ENCODE results near the gene AQP3.
"Not testable (repeated sequence)": the region's sequence is repeated elsewhere in the genome, so short reads cannot be mapped to it uniquely, and the experiment has no call there.

AQP3 gene

DNA sequence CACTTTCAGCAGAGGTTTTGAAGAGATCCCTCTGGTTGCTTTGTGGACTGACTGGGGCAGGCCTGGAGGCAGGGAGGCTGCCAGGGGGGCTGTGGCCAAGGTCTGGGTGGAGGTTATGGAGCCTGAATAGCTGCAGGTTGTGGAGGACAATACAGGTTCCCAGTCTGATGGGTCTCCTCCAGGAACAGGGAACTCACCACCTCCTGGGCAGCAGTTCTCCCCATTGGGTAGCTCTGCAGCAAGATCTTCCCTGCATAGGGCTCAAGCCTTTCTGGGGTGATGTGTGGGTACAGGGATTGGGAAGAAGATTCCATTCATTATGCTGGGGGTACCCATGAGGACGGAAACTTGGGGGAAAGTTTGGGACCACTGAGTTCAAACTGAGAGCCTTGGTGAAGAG is 6.8 kb downstream of the AQP3 start:
- DNase-seq (ENCODE audit: low read depth in 3 of 3), result no peak

DNA sequence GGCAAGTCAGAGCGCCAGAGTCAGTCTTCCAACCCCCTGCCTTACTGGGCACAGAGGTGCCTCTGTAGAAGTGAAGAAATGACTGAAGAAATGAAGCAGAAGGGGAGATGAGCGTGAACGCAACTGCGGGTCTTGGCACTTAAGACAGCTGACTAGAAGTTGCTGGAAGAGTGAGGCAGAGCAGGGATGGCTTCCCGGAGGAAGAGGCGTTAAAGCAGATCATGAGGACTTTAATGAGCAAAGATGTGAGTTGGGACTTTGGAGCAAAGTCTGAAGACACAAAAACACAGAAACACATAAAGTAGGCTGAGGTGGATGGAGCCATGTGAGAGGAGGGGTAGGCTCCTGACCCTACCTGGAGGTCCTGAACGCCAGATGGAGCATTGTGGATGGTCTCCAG is 7.2 kb downstream of the AQP3 start:
- DNase-seq (ENCODE audit: low read depth in 3 of 3), result no peak

DNA sequence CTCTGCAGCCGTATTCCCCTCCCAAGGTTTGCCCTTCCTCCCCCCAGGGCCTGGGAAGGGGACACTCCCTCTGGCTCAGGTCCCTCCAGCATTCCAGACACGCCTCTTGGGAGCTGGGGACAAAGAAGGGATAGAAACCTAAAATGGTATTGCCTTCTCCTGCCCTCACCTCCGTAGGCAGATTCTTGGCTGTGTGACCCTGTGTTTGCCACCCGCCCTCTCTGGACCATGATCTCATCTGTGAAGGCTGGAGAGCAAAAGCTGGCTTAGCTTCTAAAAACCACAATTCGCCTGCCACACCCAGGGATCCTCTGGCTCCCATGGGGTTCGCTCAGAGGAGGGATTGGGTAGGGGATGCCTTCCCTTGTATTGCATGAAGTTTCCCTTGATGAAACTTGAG is 7.7 kb downstream of the AQP3 start:
- DNase-seq (ENCODE audit: low read depth in 3 of 3), result no peak

DNA sequence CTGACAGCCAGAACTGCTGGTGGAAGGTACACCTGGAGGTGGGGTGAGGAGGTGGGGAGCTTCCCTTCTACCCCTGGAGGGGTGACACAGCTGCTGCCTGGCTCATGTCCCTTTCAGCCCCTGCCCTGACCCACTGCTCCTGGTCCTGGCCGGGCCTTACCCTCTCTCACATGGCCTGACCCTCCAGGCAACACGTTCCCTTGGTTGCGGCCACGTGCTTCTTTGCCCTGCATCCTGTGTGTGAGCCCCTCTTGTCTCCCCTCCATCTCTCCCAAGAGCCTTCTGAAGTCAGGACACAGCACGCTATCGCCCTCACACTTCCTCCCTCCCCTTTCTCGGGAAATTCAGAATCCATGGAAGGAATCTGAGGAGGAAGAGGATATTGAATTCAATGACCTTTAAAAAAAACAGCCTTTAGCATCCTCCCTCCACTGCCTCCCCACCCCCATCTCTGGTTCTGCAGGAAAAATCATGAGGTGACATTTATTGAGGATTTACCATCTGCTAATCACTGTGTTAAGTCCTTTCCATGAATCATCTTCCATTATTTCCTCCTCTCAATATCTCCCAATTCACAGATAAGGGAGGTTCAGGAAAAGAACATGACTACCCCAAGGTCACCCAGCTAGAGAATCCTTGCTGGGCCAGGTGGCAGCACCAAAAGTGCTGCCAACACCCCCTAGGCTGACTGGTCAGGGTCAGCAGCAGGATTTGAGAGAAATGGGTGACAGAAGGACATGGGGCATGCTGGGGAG is 8.3 kb downstream of the AQP3 start:
- DNase-seq (ENCODE audit: low read depth in 3 of 3), result no peak

DNA sequence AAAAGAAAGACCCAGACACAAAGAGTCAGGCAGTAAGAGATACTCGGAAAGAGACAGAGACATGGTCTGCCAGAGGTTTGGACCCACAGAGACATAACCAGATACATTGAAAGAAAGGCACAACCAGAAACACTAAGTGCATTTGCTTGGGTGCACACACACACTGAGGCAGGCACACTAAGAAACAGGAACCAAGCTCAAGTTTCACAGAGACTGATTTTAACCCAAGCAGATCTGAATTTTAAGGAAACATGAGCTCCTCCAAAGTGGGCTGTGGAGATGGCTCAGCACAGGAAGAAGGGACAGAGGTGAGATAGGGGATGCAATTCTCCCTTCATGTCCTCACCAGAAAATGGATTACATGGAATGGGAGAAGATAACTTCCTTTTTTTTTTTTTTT is 9.5 kb downstream of the AQP3 start:
- DNase-seq (ENCODE audit: low read depth in 3 of 3), result no peak

DNA sequence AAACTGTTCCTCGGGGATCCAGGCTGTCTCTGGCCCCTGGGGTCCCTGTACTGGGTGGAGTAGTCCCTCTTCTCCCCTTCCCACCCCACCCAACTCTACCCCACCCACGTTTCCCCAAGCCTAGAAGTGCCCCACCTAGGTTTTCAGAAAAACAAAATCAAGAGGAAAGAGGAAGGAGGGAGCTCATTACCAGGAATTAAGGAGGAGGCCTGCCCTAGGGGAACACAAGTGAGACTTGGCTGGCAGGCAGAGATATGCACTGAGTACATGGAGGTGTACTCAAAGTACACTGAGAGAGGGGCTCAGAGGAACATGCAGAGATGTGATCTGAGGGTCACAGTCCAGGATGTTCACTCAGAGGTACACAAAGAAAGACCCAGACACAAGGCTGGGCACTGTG is 10.2 kb downstream of the AQP3 start:
- no peak for DNase-seq (ENCODE audit: low read depth in 3 of 3)

DNA sequence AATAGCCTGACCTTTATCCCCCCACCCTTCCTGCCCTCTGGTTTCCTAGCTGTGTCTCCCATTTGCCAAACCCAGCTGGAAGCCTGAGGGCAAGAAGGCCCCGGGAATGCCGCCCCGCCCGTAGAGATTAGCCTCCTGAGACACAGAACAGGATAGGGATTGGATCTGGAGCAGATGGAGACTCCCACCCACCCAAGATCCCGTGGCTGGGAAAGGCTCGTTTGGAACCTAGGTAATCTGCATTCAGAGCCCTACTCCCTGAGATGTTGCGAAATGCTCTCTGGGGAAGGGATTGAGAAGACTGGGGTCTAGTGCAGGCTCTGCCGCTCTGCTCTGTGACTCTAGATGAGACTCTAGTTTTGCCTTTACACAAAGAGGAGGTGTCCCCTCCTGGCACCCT is 10.9 kb downstream of the AQP3 start:
- DNase-seq (ENCODE audit: low read depth in 3 of 3), result no peak

DNA sequence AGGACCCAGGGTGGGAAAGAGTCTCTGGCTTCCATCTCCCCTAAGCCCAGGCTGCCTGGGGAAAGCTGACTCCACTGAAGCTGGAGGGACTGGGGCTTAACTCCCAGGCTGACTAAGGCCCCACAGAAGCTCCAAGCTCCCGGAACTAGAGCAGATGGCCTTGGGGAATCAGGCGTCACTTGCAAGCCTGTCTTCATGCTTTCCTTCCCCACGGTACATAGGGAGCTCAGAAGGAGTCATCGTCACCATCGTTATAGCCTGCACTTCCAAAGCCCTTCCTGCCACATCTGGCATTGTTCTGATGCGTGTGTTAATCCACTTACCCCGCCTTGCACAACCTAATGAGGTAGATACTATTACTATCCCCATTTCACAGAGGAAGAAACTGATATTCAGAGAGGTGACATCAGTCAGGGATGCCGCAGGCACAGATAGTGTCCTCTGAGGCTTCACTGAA is 11.5 kb downstream of the AQP3 start:
- no peak for DNase-seq (ENCODE audit: low read depth in 3 of 3)

DNA sequence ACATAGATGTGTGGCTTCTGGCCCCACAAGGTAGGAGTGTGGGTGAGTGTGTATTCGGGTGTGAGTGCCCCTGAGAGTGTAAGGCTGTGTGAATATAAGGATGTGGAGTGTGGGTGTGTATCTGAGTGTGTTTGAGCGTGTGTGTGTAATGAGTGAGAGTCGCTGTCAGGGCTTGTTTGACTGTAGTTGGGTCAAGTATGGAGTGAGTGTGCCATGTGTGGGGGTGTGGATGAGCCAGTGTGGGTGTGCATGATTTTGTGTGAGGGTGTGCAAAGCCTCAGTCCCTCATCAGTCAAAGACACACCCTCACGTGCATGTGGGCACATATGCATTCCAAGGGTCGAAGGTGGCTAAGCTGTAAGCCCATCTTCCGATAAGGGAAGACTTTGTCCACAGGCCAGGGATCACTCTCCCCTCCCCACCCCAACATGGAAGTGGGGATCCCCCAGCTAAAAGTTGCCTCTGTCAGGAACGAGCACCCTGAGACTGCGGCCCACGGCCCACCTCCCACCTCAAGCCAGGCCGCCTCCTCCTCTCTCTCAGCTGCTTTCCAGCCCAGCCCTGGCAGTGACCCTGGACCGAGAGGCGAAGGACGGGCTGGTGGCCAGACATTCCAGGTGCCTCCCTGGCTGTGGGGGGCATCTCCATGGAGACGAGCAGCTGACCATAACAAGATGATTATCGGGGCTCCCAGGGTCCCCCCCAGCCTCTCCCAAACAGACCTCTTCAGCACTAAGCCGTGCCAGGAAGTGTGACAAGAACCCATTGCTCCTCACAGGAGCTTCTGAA is 12.9 kb downstream of the AQP3 start:
- DNase-seq (ENCODE audit: low read depth in 3 of 3), result no peak

DNA sequence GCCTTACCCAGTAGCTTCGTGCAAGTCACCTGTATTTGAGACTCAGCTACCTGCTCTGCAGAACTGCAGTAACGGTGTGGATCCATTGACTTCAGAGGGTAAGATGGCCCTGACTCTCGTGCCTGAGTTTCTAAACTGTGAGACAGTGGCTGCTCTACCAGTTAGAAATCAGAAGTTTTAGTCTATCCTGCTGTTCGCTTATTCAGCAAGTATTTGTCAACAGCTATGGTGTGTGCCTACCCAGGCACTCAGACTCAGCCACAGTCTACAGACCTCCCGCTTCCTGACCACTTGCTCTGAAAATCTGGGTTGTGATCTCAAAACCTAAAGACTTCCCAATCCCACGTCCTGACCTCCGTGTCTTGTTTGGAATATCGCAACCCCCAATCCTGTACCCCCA is 13.5 kb downstream of the AQP3 start:
- DNase-seq (ENCODE audit: low read depth in 3 of 3), result no peak

DNA sequence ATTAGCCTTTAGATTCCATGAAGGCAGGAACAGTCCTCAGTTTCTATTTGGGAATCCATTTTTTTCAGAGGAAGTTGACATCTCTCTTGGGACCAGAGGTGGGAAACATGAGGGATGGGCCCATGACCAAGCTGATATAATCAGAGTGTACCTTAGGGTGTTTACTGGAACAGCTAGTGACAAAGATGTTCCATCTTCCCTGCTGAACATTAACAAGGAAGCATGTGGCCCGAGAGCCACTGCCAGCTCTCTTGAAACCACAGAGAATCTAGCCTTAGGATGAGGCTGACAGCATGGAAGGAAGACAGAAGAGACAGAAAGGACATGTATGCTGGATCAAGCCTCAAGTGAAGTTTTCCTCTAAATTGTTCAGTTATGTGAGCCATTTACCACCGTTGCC is 16.0 kb downstream of the AQP3 start:
- DNase-seq (ENCODE audit: low read depth in 3 of 3), result no peak

DNA sequence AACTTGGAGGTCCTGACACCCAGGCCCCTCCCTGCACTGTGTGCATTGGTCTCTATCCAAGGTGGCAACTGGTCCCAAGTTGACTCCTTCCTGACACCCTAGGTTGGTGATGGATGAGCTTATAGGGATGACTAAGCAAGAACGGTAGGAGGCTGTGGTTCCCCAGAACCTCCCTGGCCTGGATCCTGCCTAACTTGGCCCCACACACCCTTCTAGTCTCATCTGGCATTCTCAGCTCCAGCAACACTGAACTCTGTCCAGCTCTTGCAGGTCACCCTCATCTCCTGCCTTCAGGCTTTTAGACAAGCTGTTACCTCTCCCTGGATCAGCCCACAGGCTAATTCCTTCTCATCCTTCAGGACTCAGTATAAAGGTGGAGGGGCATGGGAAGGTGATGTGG is 16.5 kb downstream of the AQP3 start:
- DNase-seq (ENCODE audit: low read depth in 3 of 3), result no peak

DNA sequence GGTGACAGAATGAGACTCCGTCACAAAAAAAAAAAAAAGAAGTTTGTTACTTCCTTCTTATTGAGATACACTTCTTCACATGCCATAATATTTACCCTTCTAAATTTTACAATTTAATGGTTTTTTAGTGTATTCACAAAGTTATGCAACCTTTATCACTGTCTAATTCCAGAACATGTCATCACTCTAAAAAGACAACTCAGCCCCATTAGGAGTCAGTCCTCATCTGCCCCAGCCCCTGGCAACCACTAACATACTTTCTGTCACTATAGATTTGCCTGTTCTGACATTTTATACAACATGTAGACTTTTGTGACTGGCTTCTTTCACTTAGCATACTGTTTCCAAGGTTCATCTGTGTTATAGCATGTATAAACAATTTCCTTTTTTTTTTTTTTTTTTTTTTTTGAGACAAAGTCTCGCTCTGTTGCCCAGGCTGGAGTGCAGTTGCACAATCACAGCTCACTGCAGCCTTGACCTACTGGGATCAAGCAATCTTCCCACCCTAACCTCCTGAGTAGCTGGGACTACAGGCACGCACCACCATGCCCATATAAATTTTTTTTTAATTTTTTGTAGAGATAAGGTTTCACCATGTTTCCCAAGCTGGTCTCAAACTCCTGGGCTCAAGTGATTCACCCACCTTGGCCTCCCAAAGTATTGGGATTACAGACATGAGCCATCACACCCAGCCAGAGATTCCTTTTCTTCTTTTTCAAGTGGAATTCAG is 18.0 kb downstream of the AQP3 start:
- DNase-seq (ENCODE audit: low read depth in 3 of 3), result no peak

DNA sequence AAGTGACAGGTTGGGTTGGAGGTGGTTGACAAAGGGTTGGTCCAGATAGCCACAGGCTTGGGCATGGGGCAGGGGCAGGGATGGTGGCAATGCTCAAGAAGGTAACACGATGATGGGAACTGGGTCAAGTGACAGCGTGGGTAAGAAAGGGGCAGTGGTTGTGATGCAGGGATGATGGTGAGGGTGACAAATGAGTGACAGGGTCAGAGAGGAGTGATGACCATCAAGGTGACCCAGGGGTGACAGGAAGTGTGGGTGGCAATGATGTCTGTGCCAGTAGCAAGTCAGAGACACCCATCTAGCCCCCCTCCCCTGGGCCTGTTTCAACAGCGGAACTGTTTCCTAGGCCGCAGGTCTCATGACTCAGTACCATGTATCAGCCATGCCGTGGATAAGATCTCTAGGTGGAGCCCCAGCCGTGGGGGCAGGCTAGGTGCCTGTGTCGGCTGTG is 20.5 kb downstream of the AQP3 start:
- DNase-seq (ENCODE audit: low read depth in 3 of 3), result no peak

DNA sequence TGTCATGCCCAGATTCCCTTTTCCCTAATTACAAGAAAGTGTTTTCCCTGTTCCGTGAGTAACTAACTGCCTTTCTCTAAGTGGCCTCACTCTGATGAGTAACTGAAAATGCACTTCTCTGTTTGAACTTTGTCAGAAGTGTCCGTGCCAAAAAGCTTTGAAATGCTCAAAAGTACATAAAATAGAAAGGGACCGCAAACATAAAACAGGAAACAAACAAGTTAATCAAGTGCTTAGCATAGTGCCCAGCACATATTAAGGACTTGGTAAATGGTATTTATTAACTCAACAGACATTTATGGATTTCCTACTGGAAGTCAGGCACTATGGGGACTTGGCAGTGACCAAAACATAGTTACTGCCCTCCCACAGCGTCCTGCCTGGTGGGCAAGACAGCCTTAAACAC is 22.3 kb downstream of the AQP3 start:
- no peak for DNase-seq (ENCODE audit: low read depth in 3 of 3)

DNA sequence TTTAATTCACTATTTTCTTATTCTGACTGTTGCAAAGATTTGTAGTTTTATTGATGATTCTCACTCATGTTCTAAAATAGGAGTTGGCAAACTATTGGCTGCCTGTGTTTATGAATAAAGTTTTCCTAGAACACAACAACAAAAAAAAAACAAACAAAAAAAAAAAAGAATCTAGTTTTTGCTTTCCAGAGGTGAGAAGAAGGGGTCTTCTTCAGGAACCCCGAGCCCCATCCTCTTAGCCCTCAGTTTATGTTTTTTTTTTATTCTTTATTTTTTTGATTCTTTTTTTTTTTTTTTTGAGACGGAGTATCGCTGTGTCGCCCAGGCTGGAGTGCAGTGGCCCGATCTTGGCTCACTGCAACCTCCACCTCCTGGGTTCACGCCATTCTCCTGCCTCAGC is 22.9 kb downstream of the AQP3 start:
- not testable (repeated sequence) for DNase-seq (ENCODE audit: low read depth in 3 of 3)

DNA sequence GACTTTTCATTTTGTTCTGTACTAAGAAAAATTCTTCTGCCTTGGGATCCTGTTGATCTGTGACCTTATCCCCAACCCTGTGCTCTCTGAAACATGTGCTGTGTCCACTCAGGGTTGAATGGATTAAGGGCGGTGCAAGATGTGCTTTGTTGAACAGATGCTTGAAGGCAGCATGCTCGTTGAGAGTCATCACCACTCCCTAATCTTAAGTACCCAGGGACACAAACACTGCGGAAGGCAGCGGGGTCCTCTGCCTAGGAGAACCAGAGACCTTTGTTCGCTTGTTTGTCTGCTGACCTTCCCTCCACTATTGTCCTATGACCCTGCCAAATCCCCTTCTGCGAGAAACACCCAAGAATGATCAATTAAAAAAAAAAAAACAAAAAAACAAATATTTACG is 23.4 kb downstream of the AQP3 start:
- not testable (repeated sequence) for DNase-seq (ENCODE audit: low read depth in 3 of 3)

DNA sequence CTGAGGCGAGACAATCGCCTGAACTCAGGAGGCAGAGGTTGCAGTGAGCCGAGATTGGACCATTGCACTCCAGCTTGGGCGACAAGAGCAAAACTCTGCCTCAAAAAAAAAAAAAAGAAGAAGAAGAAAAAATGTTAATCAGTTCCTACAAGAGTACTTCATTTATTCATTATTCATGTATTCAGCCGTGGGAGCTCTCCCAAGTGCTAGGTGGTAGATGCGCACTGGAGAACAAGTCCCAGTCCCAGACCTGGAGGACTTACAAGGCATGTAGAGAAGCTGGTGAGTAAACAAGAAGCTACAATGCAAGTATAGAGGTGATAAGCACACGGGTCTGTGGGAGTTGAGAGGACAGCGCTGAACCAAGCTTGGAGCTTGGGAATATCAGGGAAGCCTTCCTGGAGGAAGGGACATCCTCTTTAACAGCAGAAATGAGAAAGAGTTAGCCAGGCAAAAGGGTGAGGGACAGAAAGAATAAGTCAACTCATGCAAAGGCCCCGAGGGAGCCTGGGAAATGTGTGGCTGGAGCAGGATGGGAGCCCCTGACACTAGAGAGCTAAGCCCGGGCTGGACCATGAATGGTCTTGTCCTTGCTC is 27.6 kb downstream of the AQP3 start:
- no peak for DNase-seq (ENCODE audit: low read depth in 3 of 3)

DNA sequence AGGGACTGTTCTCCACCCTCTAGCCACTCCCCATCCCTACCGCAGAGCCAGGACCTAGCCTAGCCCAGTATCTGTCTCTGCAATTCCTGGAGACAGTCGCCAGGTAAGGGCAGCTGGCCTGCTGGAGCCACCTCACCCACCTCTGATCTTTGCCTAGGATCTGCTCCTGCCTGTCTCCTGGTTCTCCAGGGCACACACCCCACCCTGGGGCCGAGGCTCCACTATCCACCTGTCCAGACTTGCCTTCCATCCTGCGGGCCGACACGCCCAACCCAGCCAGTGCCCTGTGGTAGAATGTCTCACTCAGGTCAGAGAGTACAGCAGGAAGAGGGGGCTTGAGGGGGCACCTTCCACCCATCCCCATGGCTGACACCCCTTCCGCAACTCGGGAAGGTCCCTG is 29.3 kb downstream of the AQP3 start:
- DNase-seq (ENCODE audit: low read depth in 3 of 3), result no peak

DNA sequence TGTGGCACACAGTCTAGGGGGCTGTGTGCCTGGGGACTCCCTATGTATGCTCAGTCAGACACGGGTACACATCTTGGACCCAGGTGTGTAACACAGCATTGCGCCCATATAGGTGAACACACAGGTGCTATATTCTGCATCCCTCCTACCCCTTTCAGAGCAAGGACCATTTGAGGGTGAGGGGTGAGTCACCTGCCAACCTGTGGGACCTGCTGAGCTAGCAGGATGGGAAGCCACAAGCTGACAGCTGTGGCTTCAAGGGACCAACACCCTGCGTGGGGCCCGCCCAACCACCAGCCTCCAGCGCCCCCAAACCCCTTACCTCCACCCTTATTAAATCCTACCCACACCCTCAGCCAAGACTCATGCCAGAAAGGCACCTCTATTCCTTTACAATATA is 30.4 kb downstream of the AQP3 start:
- DNase-seq (ENCODE audit: low read depth in 3 of 3), result no peak

DNA sequence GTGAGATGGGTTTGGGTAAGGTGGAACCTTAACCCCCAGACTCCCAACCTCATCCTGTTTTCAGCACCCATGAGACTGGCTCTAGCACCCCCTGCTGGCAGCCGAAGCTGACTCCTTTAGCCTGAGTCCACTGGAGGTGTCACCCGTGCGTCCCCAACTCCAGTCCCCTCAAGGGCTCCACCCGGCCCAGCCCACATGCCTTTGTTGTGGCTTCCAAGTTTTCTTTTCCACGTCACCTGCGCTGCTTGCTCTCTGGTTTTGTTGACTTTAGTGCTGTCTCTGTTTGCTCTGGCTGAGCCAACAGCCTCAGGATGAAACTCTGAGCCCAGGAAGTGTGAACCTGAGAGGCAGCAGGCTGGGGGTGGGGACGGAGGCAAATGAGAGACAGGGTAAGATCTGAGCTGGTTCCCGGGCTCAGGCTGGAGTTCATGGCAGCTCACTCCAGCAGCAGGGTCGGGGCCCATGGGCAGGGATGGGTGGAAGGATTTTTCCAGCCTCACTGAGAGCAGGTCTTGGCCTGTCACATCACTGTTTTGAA is 31.8 kb downstream of the AQP3 start:
- peak; percentile 90 to 94 (median 91) for DNase-seq (ENCODE audit: low read depth in 3 of 3)

All from stimulated activated CD4-positive, alpha-beta T cell treated with anti-CD3 and anti-CD28 coated beads, TNF-alpha, amount 100 ng/mL, for 48 hours (primary cell).